ENCODE data around the gene PPP2R1B. TPM values are rescaled to one million over a fixed set of nuclear protein-coding genes. Genes with fewer than 3 reads are reported as not detected.
A peak's percentile ranks its signal among the peaks of the same experiment; 100 is the strongest.
"Not testable (repeated sequence)": the region's sequence is repeated elsewhere in the genome, so short reads cannot be mapped to it uniquely, and the experiment has no call there.

Gene PPP2R1B
- total and polyA plus RNA-seq, 2 experiments from 2014 or later, result 13.2 to 14.4 TPM

DNA sequence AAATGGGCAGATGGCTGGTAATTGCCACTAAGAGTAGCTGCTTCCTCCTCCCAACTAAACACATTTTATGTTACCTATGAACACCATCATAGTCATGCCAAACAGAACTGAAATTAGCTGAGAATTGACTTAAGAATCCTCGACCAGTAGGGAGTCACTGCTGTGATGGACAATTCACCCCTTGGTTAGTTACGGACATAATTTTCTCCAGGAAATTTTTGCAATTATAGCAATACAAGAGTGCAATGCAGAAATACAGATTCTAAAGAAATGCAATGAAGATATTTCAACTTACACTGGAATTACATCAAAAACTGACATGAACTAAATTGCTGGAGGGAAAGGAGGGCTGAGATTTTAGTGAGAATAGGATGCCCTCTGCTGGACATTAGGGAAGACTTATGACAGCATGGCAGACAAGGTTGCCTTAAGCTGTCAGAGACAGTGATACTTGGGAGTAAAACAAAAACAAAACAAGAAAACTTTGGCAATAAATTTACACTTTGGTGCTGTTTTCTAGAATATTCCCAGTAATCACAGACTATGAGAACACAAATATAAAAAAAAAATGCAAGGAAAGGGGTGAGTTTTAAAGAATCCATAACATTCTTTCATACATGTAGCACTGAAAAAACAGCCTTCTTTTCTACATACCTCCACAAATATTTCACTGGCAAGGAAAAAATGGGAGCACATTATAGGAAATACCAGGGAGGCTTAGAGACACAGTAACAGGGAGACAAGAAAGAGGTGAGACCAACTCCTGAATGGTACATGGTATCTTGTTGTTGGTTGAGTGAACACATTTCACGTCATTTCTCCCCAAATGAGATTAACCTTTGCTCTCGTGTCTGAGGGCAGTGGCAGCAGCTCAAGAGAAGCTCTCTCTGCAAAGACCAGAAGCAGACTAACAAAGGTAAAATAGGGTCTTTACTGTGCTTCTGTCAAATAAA is 11.2 kb upstream of the PPP2R1B start:
- Histone ChIP-seq H3K36me3 (peaks cover 3% of the 10 kb centered on the region), H3K27ac (no peak overlapping the region), H3K27me3 (no peaks in the 10 kb centered on the region), H3K9me3 (ENCODE audit: low read depth) (no peaks in the 10 kb centered on the region), H3K4me1 (ENCODE audit: low read depth) (no peaks in the 10 kb centered on the region), H3K4me3 (no peak overlapping the region)
- TF ChIP-seq, protein P1, sequence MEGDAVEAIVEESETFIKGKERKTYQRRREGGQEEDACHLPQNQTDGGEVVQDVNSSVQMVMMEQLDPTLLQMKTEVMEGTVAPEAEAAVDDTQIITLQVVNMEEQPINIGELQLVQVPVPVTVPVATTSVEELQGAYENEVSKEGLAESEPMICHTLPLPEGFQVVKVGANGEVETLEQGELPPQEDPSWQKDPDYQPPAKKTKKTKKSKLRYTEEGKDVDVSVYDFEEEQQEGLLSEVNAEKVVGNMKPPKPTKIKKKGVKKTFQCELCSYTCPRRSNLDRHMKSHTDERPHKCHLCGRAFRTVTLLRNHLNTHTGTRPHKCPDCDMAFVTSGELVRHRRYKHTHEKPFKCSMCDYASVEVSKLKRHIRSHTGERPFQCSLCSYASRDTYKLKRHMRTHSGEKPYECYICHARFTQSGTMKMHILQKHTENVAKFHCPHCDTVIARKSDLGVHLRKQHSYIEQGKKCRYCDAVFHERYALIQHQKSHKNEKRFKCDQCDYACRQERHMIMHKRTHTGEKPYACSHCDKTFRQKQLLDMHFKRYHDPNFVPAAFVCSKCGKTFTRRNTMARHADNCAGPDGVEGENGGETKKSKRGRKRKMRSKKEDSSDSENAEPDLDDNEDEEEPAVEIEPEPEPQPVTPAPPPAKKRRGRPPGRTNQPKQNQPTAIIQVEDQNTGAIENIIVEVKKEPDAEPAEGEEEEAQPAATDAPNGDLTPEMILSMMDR (IDR thresholded peaks at IDR 0.05; ENCODE audit: low read depth, low read length), result peak; percentile 75
- peak; percentile 71 to 89 for DNase-seq (ENCODE audit: low read depth in 1 of 2, low spot score in 1 of 2)

DNA sequence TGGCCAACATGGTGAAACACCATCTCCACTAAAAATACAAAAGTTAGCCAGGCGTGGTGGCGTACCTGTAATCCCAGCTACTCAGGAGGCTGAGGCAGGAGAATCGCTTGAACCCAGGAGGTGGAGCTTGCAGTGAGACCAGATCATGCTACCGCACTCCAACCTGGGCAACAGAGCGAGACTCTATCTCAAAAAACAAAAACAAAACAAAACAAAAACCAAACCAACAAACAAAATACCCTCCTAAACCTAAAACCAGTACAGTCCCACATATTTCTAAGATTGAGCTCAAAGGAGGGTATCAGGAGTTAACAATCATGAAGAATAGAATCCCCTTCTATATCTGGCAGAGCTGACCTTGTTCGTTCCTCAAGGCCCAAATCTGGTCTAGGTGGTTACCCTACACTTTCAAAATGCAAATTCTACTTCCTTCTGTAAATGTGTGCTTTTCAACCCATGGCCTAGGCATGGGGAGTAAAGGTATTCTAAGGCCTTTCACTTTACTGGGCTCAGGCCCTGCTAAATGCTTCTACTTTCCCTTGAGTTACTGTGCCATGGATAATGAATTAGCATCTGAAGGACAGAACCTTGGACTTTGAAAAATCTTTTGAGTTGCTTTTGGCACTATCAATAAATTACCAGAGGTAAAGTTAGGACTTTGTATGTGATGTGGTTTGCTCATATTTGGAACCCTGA is 10.4 kb upstream of the PPP2R1B start:
- TF ChIP-seq, protein P1 (IDR thresholded peaks at IDR 0.05; ENCODE audit: low read depth, low read length), result no peak
- DNase-seq (ENCODE audit: low read depth in 1 of 2, low spot score in 1 of 2), result no peak
- no peaks in the 10 kb centered on the region for H3K27me3 ChIP-seq
- H3K27ac ChIP-seq, result no peak overlapping the region
- H3K4me3 ChIP-seq, result no peak overlapping the region
- H3K9me3 ChIP-seq (ENCODE audit: low read depth), result no peaks in the 10 kb centered on the region
- H3K4me1 ChIP-seq (ENCODE audit: low read depth), result no peaks in the 10 kb centered on the region
- no peaks in the 10 kb centered on the region for H3K36me3 ChIP-seq

GRCh38 chr11:111774955-111775710 is 8.9 kb upstream of the PPP2R1B start:
- TF ChIP-seq, protein P1 (IDR thresholded peaks at IDR 0.05; ENCODE audit: low read depth, low read length), result no peak
- no peaks in the 10 kb centered on the region for H3K9me3 ChIP-seq (ENCODE audit: low read depth)
- no peak overlapping the region for H3K27ac ChIP-seq
- no peaks in the 10 kb centered on the region for H3K4me1 ChIP-seq (ENCODE audit: low read depth)
- DNase-seq (ENCODE audit: low read depth in 1 of 2, low spot score in 1 of 2), result peak in 1 of 2 donors; percentile 71
- no peaks in the 10 kb centered on the region for H3K27me3 ChIP-seq
- H3K4me3 ChIP-seq, result no peak overlapping the region
- H3K36me3 ChIP-seq, result no peaks in the 10 kb centered on the region

DNA sequence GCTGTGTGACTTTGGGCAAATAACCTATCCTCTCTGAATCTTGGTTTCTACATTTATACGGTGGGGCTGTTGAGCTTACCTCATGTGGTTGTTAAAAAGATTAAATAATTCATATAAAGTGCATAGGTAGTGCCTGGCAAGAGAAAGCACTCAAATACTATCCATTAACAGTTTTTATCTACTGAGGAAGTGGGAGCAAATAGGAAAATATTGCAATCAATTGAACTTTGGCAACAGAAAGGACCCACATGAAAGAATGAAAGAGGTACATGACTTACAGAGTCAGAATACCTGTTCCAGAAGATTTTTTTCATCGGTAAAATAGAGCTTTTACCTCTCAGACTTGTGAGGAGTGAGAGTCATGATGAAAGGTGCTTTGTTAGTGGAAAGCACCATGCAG is 6.3 kb upstream of the PPP2R1B start:
- Histone ChIP-seq H3K27ac (no peak overlapping the region), H3K9me3 (ENCODE audit: low read depth) (no peaks in the 10 kb centered on the region), H3K27me3 (no peaks in the 10 kb centered on the region), H3K36me3 (no peaks in the 10 kb centered on the region), H3K4me1 (ENCODE audit: low read depth) (no peaks in the 10 kb centered on the region), H3K4me3 (no peak overlapping the region)
- TF ChIP-seq, protein P1 (IDR thresholded peaks at IDR 0.05; ENCODE audit: low read depth, low read length), result no peak
- DNase-seq (ENCODE audit: low read depth in 1 of 2, low spot score in 1 of 2), result no peak

DNA sequence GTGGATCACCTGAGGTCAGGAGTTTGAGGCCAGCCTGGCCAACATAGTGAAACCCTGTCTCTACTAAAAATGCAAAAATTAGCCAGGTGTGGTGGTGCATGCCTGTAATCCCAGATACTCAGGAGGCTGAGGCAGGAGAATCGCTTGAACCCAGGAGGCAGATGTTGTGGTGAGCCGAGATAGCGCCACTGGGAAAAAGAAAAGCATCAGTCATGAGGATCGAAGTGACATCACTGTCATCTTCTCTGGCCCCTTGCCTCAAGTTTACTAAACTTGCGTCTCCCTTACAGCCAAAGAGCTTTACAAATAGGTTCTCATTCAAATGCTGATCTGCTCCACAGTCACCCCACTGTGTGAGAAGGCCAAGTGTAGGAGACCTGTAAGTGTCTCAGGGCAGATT is 5.0 kb upstream of the PPP2R1B start:
- not testable (repeated sequence) for H3K4me1 ChIP-seq (ENCODE audit: low read depth); H3K9me3 ChIP-seq (ENCODE audit: low read depth); H3K27ac ChIP-seq; H3K36me3 ChIP-seq; H3K27me3 ChIP-seq; DNase-seq (ENCODE audit: low read depth in 1 of 2, low spot score in 1 of 2); H3K4me3 ChIP-seq
